ENCODE results near the gene MBOAT1.

MBOAT1 gene

DNA sequence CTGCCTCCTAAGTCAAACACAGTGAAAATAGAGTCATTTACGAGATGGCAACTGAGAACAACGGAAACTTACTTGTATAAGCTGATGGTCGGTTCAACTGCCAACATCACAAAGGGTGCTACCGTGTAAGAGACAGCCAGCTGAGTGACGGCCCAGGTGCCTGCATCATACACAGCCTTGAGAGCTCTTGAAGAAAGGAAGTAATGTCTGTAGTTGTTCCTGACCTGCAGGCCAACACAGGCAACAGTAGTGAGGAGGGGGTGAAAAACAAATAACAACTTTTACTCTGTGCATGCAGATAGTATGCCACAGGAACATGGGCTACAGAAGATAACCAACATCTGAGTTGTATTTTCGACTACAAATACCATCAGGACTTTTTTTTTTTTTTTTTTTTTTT is 102.7 kb downstream of the MBOAT1 start:
- no peak for DNase-seq (ENCODE audit: extremely low spot score)
- CTCF ChIA-PET: interaction anchor here (1.1 to 4.8 kb wide), 5 partner anchors 9 to 19 kb away, joined by 4 to 52 read pairs (median 6); no protein-coding TSS in a partner anchor
- POLR2A ChIA-PET: no interaction called here
- TF ChIP-seq, protein P1, sequence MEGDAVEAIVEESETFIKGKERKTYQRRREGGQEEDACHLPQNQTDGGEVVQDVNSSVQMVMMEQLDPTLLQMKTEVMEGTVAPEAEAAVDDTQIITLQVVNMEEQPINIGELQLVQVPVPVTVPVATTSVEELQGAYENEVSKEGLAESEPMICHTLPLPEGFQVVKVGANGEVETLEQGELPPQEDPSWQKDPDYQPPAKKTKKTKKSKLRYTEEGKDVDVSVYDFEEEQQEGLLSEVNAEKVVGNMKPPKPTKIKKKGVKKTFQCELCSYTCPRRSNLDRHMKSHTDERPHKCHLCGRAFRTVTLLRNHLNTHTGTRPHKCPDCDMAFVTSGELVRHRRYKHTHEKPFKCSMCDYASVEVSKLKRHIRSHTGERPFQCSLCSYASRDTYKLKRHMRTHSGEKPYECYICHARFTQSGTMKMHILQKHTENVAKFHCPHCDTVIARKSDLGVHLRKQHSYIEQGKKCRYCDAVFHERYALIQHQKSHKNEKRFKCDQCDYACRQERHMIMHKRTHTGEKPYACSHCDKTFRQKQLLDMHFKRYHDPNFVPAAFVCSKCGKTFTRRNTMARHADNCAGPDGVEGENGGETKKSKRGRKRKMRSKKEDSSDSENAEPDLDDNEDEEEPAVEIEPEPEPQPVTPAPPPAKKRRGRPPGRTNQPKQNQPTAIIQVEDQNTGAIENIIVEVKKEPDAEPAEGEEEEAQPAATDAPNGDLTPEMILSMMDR (IDR thresholded peaks at IDR 0.05; ENCODE audit: control extremely low read depth, extremely low read depth, low read depth, missing control alignments): no peak

DNA sequence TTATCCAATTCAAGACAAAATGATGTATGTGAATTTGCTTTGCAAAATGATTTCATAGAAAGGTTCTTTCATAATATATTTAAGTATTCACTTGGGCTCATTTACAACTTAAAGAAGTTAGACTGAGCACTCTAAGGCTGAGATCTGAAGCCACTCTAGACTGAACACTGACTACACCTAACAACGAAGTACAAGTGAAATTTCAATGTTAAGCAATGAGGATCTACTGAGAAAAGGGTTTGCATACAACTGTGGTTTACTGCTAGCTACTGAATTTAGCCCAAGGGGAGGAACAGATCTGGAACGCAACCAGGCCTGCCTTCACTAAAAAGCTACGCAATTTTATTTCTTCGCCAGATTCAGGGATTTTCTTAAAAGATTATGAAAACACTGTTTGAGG is 106.4 kb downstream of the MBOAT1 start:
- TF ChIP-seq, protein P1 (IDR thresholded peaks at IDR 0.05; ENCODE audit: control extremely low read depth, extremely low read depth, low read depth, missing control alignments): no peak
- ChIA-PET CTCF (interaction anchor here (1.5 to 4.1 kb wide), 3 partner anchors 13 to 21 kb away, joined by 6 to 30 read pairs (median 10); no protein-coding TSS in a partner anchor), POLR2A (no interaction called here)
- no peak for DNase-seq (ENCODE audit: extremely low spot score)

DNA sequence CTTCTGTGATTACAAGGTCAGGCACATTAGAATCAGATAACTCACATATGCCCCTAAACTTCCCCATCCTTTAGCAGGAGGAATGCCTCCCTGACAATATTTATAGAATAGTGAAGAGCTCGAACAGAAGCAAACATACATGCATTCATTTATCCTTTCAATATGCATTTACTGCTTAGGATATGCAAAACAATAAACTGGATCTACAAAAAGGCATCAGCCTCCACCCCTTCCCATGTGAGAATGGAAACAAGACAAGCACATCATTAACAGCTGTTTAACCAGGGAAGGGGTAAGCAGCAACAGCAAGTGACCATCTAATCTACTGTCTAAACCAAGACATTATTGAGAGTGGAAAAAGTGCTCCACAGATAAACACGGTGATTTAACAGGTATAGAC is 107.6 kb downstream of the MBOAT1 start:
- ChIA-PET CTCF (interaction anchor here (1.0 to 4.1 kb wide), 3 partner anchors 12 to 22 kb away, joined by 3 to 30 read pairs (median 10); no protein-coding TSS in a partner anchor), POLR2A (no interaction called here)
- no peak for DNase-seq (ENCODE audit: extremely low spot score)
- TF ChIP-seq, protein P1 (IDR thresholded peaks at IDR 0.05; ENCODE audit: control extremely low read depth, extremely low read depth, low read depth, missing control alignments): no peak

DNA sequence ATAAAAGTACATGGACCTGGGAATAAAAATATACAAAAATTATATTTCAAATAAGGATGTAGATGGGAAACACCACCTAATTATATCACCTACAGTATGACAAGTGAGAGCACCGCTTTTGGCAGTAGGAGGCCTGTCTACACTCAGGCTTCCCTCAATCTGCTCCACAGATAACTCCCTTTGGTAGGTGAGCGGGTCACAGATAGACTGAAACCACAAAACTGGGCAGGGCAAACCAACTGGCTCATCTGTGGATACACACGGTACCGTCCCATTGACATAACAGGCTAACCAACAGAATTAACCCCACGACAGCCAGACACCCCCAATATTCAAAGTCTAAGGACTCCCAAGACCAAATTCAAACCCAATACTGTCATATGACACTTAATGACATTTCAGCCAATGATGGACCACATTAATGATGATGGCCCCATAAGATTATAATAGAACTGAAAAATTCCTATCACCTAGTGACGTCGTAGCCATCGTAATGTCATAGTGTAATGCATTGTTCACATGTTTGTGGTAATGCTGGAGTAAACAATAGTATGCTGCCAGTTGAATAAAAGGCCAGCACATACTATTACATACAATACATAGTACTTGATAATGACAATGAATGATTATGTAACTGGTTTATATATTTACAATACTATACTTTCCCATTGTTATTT is 109.7 kb downstream of the MBOAT1 start:
- ChIA-PET POLR2A (no interaction called here), CTCF (interaction anchor here (1.5 kb wide), 1 partner anchor 10 kb away, joined by 3 read pairs; no protein-coding TSS in a partner anchor)
- no peak for DNase-seq (ENCODE audit: extremely low spot score)
- TF ChIP-seq, protein P1 (IDR thresholded peaks at IDR 0.05; ENCODE audit: control extremely low read depth, extremely low read depth, low read depth, missing control alignments): no peak

DNA sequence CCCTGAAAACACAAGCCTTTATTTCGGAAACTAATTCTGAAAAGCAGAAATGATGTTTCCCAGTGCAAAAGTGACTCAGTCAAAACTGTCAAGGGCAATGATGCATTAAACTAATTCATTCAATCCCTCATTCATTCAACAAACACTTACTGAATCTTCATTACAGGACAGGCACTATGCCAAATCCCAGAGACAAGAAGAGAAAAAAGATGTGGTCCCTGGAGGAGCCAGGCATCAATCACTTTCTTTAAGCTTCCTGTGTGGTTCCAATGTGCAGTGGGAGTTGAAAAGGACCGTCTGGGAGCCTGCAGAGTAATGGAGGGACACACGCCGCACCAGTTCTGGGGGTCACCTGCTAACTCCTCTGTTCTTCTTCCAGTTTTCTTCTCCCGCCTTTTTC is 113.1 kb downstream of the MBOAT1 start:
- no peak for DNase-seq (ENCODE audit: extremely low spot score)
- CTCF ChIA-PET: interaction anchor here (1.0 to 4.8 kb wide), 5 partner anchors 8 to 28 kb away, joined by 3 to 37 read pairs (median 3); no protein-coding TSS in a partner anchor
- POLR2A ChIA-PET: no interaction called here
- TF ChIP-seq, protein P1 (IDR thresholded peaks at IDR 0.05; ENCODE audit: control extremely low read depth, extremely low read depth, low read depth, missing control alignments): no peak

DNA sequence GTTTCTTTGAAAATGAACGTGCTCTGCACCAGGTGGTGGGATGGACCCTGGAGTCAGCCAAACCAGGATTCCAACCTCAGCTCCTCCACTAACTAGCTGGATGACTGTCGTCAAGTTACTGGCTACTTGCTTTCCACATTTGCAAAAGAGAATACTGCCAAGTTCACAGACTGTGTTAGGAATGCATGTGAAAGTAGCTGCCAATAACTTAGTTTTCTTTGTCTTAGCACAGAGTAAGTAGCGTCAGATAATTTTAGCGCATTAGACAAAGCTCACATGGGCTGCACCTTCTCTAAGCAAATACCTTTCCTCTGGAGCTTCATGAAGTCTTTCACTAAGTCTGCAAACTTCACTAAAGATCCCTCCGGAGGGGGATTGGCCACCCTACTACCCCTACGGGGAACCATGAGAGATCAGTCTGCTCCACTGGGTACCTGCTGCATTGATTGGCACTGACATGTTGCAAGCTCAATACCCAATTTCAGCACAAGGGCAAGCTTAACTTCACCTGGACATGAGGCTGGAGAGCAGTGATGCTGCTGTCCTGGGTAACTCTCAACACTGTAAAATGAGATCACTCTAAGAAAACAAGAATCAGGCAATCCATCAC is 113.9 kb downstream of the MBOAT1 start:
- POLR2A ChIA-PET: no interaction called here
- no peak for DNase-seq (ENCODE audit: extremely low spot score)
- TF ChIP-seq, protein P1 (IDR thresholded peaks at IDR 0.05; ENCODE audit: control extremely low read depth, extremely low read depth, low read depth, missing control alignments): no peak
- CTCF ChIA-PET: interaction anchor here (0.8 to 4.8 kb wide), 6 partner anchors 9 to 28 kb away, joined by 3 to 37 read pairs (median 4); no protein-coding TSS in a partner anchor
